A549 (cell line): Measurements from ENCODE around the gene STARD13. TPM values are rescaled to one million over a fixed set of nuclear protein-coding genes. Genes with fewer than 3 reads are reported as not detected.

Source experiments
- ATAC-seq, 2 experiments: fragments of 200-7000 bp in 1 of 2; fragments of >200 bp in 1 of 2; cut with Nextera tagmentation in 1 of 2; cut with Tn5 transposase in 1 of 2; 3 replicates each; pipeline versions ENCODE4 v1.8.0 to v1.9.1; 2018 to 2020; ENCODE audit warnings: mild to moderate bottlenecking in 1 of 2, moderate library complexity in 1 of 2
- CTCF ChIA-PET: fragments of 300-600 bp; sonication (Branson Sonifier 250); formaldehyde crosslinking; extraction: SDS; loops from one replicate; lab custom pipeline; 2021; ENCODE audit warnings: antibody characterized with exemption, inconsistent platforms; lab: Yijun Ruan, JAX
- POLR2A ChIA-PET: fragments of 350-600 bp; formaldehyde crosslinking; extraction: SDS; loops from one replicate; lab custom pipeline; 2021; ENCODE audit warnings: antibody characterized with exemption, inconsistent platforms; lab: Yijun Ruan, JAX
- DNase-seq, 2 experiments: peaks; one replicate each; pipeline versions ENCODE4 v3.0.0 to v3.0.0-alpha.2; 2011 to 2016; ENCODE audit warnings: low read depth in 1 of 2, low spot score in 1 of 2
- FAIRE-seq: peaks from 2 replicates; lab custom pipeline; 2011; peaks lifted over from hg19 to GRCh38; lab: Jason Lieb, UNC
- H3K27ac ChIP-seq, 2 experiments: fragments of >200 bp; sonication (Bioruptor Twin); formaldehyde crosslinking; 3 replicates each; pipeline ENCODE4 v1.5.1; 2016 to 2017
- H3K4me1 ChIP-seq: fragments of >200 bp; sonication (Bioruptor Twin); formaldehyde crosslinking; 3 replicates; pipeline ENCODE4 v1.6.1; 2016
- H3K4me2 ChIP-seq: fragments of >200 bp; sonication (Bioruptor Twin); formaldehyde crosslinking; 3 replicates; pipeline ENCODE4 v1.6.1; 2016
- H3K4me3 ChIP-seq: fragments of >200 bp; sonication (Bioruptor Twin); formaldehyde crosslinking; 3 replicates; pipeline ENCODE4 v1.5.1; 2016
- H3K9me3 ChIP-seq: fragments of >200 bp; sonication (Bioruptor Twin); formaldehyde crosslinking; 3 replicates; pipeline ENCODE4 v1.6.1; 2016
- BCL3 ChIP-seq: fragments of >200 bp; sonication (Bioruptor Twin); formaldehyde crosslinking; IDR thresholded peaks from 3 replicates; pipeline ENCODE4 v1.6.1; 2016
- BHLHE40 ChIP-seq: IDR thresholded peaks from 2 replicates; pipeline ENCODE4 v1.6.1; 2012; ENCODE audit warnings: low read depth, low read length, inconsistent platforms
- CBX2 ChIP-seq: fragments of 200-600 bp; sonication (generic); IDR thresholded peaks from 2 replicates; pipeline ENCODE4 v1.6.1; 2016; ENCODE audit warnings: low read depth, mild to moderate bottlenecking, borderline replicate concordance
- FOSL2 ChIP-seq, 2 experiments: fragments of 450-650 bp in 1 of 2; fragments of >200 bp in 1 of 2; sonication (Bioruptor Twin) in 1 of 2; formaldehyde crosslinking; IDR thresholded peaks; 2 replicates each; pipeline versions ENCODE4 v1.5.0 to v1.6.1; 2016 to 2020; ENCODE audit warnings: mild to moderate bottlenecking in 1 of 2, moderate library complexity in 1 of 2
- GATA3 ChIP-seq: IDR thresholded peaks from 2 replicates; pipeline ENCODE4 v1.6.1; 2012; ENCODE audit warnings: borderline replicate concordance
- HES2 ChIP-seq: fragments of >200 bp; sonication (Bioruptor Twin); formaldehyde crosslinking; IDR thresholded peaks from 2 replicates; pipeline ENCODE4 v1.6.1; 2016
- HOXA7 ChIP-seq: fragments of 250-450 bp; sonication (Bioruptor Pico); IDR thresholded peaks from 2 replicates; pipeline ENCODE4 v1.5.0; 2020; ENCODE audit warnings: mild to moderate bottlenecking, moderate library complexity
- HOXB13 ChIP-seq: fragments of 250-450 bp; sonication (Bioruptor Pico); IDR thresholded peaks from 2 replicates; pipeline ENCODE4 v1.5.0; 2020; ENCODE audit warnings: low read depth, mild to moderate bottlenecking, moderate library complexity
- MAZ ChIP-seq: fragments of 150-350 bp; IDR thresholded peaks from 2 replicates; pipeline ENCODE4 v1.6.1; 2014; ENCODE audit warnings: antibody characterized with exemption, low read depth, low read length, borderline replicate concordance
- PBX3 ChIP-seq: IDR thresholded peaks from 2 replicates; pipeline ENCODE4 v1.6.1; 2012
- PHF8 ChIP-seq: fragments of 200-600 bp; sonication (generic); IDR thresholded peaks from 2 replicates; pipeline ENCODE4 v1.6.1; 2016; ENCODE audit warnings: low read depth, mild to moderate bottlenecking, antibody characterized with exemption, moderate library complexity, borderline replicate concordance
- RAD21 ChIP-seq, 2 experiments: fragments of >200 bp in 1 of 2; sonication (Bioruptor Twin) in 1 of 2; formaldehyde crosslinking in 1 of 2; IDR thresholded peaks in 1 of 2; conservative IDR thresholded peaks in 1 of 2; 2 replicates in 1 of 2; 3 replicates in 1 of 2; pipeline ENCODE4 v1.6.1; 2012 to 2018; ENCODE audit warnings: inconsistent platforms in 1 of 2
- RARB ChIP-seq: fragments of 250-450 bp; sonication (Bioruptor Pico); IDR thresholded peaks from 2 replicates; pipeline ENCODE4 v1.8.0; 2021; ENCODE audit warnings: mild to moderate bottlenecking, moderate library complexity
- RNF2 ChIP-seq: fragments of 200-600 bp; sonication (generic); IDR thresholded peaks from 2 replicates; pipeline ENCODE4 v1.6.1; 2016; ENCODE audit warnings: low read depth, mild to moderate bottlenecking, antibody characterized with exemption, moderate library complexity, borderline replicate concordance
- SREBF2 ChIP-seq: fragments of 450-650 bp; IDR thresholded peaks from 2 replicates; pipeline ENCODE4 v1.6.1; 2014; ENCODE audit warnings: mild to moderate bottlenecking, moderate library complexity
- TFCP2L1 ChIP-seq: fragments of 250-450 bp; sonication (Bioruptor Pico); IDR thresholded peaks from 2 replicates; pipeline ENCODE4 v1.5.0; 2021; ENCODE audit warnings: mild to moderate bottlenecking
- TP53 ChIP-seq: fragments of 250-450 bp; sonication (Bioruptor Pico); IDR thresholded peaks from 2 replicates; pipeline ENCODE4 v1.5.0; 2021; ENCODE audit warnings: mild to moderate bottlenecking, moderate library complexity
- ZFP36 ChIP-seq: fragments of 450-650 bp; IDR thresholded peaks from 2 replicates; pipeline ENCODE4 v1.6.1; 2014; ENCODE audit warnings: borderline replicate concordance; ENCODE audit not compliant: partially characterized antibody
- ZSCAN20 ChIP-seq: fragments of 250-450 bp; sonication (Bioruptor Pico); IDR thresholded peaks from 2 replicates; pipeline ENCODE4 v1.8.0; 2022; ENCODE audit warnings: mild to moderate bottlenecking, moderate library complexity
- WGBS: methylation state at CpG from one replicate; pipeline ENCODE4 v1.1.6; 2017; ENCODE audit errors: missing lambda C conversion rate; 5-methylcytosine and 5-hydroxymethylcytosine counted together
- polyA plus RNA-seq, 4 experiments: library from polyadenylated mRNA; depleted of rRNA in 3 of 4; stranded (reverse); fragments of >200 nt; fragmentation: RNase III in 1 of 4; extraction: RNeasy Plus Mini Kit Qiagen cat#74134 plus additional on column Dnase treatment in 1 of 4; gene quantifications; 2 replicates in 3 of 4; 3 replicates in 1 of 4; pipeline ENCODE4 v1.2.3, GENCODE V29; 2011 to 2017
- TF ChIP-seq, protein P1 (sequence below): fragments of 250-450 bp; sonication (Bioruptor Pico); IDR thresholded peaks from 2 replicates; pipeline ENCODE4 v1.5.0; 2021; ENCODE audit warnings: mild to moderate bottlenecking, moderate library complexity, borderline replicate concordance
- TF ChIP-seq, protein P2 (sequence below): IDR thresholded peaks from 2 replicates; pipeline ENCODE4 v1.6.1; 2012; ENCODE audit warnings: low read depth, borderline replicate concordance

Gene STARD13
- polyA plus RNA-seq, 2 of the 4 experiments (the other 2 are of a cell fraction) = 2.4 to 2.8 TPM

- no peak for TF ChIP-seq TFCP2L1 (CRISPR knock-in tag)
- TF ChIP-seq PHF8 = no peak
- TF ChIP-seq, protein P1, sequence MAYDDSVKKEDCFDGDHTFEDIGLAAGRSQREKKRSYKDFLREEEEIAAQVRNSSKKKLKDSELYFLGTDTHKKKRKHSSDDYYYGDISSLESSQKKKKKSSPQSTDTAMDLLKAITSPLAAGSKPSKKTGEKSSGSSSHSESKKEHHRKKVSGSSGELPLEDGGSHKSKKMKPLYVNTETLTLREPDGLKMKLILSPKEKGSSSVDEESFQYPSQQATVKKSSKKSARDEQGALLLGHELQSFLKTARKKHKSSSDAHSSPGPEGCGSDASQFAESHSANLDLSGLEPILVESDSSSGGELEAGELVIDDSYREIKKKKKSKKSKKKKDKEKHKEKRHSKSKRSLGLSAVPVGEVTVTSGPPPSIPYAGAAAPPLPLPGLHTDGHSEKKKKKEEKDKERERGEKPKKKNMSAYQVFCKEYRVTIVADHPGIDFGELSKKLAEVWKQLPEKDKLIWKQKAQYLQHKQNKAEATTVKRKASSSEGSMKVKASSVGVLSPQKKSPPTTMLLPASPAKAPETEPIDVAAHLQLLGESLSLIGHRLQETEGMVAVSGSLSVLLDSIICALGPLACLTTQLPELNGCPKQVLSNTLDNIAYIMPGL = no peak
- TF ChIP-seq, all 56 proteins: peak for 0
These were observed 27.4 kb downstream of the STARD13 start (continued) for GRCh38 chr13:33257841-33258807.

GRCh38 chr13:33256148-33256840 lies 29.3 kb downstream of the STARD13 start:
- H3K4me2 ChIP-seq = no peak overlapping the region
- no peak for ATAC-seq
- H3K4me1 ChIP-seq = peaks cover 24% of the 10 kb centered on the region; the same call in 2 of the 3 replicates
- no peak for FAIRE-seq
- ChIA-PET CTCF (no interaction called here), POLR2A (no interaction called here)
- DNase-seq = no peak
- no peak overlapping the region for H3K27ac ChIP-seq
- no peak overlapping the region for H3K4me3 ChIP-seq
- TF ChIP-seq, protein P2, sequence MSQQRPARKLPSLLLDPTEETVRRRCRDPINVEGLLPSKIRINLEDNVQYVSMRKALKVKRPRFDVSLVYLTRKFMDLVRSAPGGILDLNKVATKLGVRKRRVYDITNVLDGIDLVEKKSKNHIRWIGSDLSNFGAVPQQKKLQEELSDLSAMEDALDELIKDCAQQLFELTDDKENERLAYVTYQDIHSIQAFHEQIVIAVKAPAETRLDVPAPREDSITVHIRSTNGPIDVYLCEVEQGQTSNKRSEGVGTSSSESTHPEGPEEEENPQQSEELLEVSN = no peak
- TF ChIP-seq PBX3 (no peak), RARB (no peak), TP53 (no peak), RNF2 (no peak), CBX2 (no peak), HES2 (no peak), HOXA7 (CRISPR knock-in tag) (no peak), GATA3 (no peak), RAD21 (conservative IDR thresholded peaks at IDR 0.05 in 1 of 2, IDR thresholded peaks at IDR 0.05 in 1 of 2) (no peak), FOSL2 (IDR thresholded peaks at IDR 0.05) (no peak), FOSL2 (CRISPR knock-in tag; IDR thresholded peaks at IDR 0.05) (no peak), ZFP36 (no peak), SREBF2 (no peak), BCL3 (no peak), HOXB13 (CRISPR knock-in tag) (no peak), ZSCAN20 (CRISPR knock-in tag) (no peak), MAZ (no peak), BHLHE40 (no peak)
- no peaks in the 10 kb centered on the region for H3K9me3 ChIP-seq
- WGBS = 79% methylated on average over 3 of the region's 3 CpGs
